Osteoblast (primary cell): Measurements from ENCODE around the gene CDH22. TPM values are rescaled to one million over a fixed set of nuclear protein-coding genes. Genes with fewer than 3 reads are reported as not detected.

Experiments
- DNase-seq: peaks from one replicate; pipeline ENCODE4 v3.0.0; 2011; ENCODE audit warnings: low spot score, mixed read lengths; ENCODE audit not compliant: insufficient read length; ENCODE audit errors: missing footprints
- H2AFZ ChIP-seq: 2 replicates; pipeline ENCODE4 v1.6.0; 2011; ENCODE audit warnings: mild to moderate bottlenecking, low read length
- H3K27ac ChIP-seq: 2 replicates; pipeline ENCODE4 v1.5.1; 2011; ENCODE audit warnings: mild to moderate bottlenecking, low read depth, low read length, moderate library complexity
- H3K27me3 ChIP-seq: 2 replicates; pipeline ENCODE4 v1.6.0; 2012; ENCODE audit warnings: mild to moderate bottlenecking, control low read depth, inconsistent platforms, low read length, moderate library complexity; ENCODE audit not compliant: insufficient read depth
- H3K36me3 ChIP-seq: 2 replicates; pipeline ENCODE4 v1.5.1; 2011; ENCODE audit warnings: mild to moderate bottlenecking, low read length, control low read depth, moderate library complexity; ENCODE audit not compliant: insufficient read depth
- H3K4me1 ChIP-seq: 2 replicates; pipeline ENCODE4 v1.5.1; 2011; ENCODE audit warnings: mild to moderate bottlenecking, low read length, control low read depth, moderate library complexity; ENCODE audit not compliant: insufficient read depth
- H3K4me2 ChIP-seq: 2 replicates; pipeline ENCODE4 v1.6.0; 2011; ENCODE audit warnings: mild to moderate bottlenecking, low read length; ENCODE audit not compliant: insufficient read depth
- H3K4me3 ChIP-seq: fragments of 200-600 bp; sonication (generic); 3 replicates; pipeline ENCODE4 v1.5.1; 2012; ENCODE audit warnings: mild to moderate bottlenecking, low read length, inconsistent platforms; ENCODE audit not compliant: insufficient read depth
- H3K79me2 ChIP-seq: 2 replicates; pipeline ENCODE4 v1.6.0; 2012; ENCODE audit warnings: mild to moderate bottlenecking, low read length, control low read depth, inconsistent platforms; ENCODE audit not compliant: insufficient read depth
- H3K9me3 ChIP-seq: 2 replicates; pipeline ENCODE4 v1.5.1; 2011; ENCODE audit warnings: low read depth, low read length, control low read depth
- H4K20me1 ChIP-seq: 2 replicates; pipeline ENCODE4 v1.6.0; 2012; ENCODE audit warnings: mild to moderate bottlenecking, low read length, control low read depth; ENCODE audit not compliant: insufficient read depth
- CTCF ChIP-seq: IDR thresholded peaks from 2 replicates; pipeline ENCODE4 v1.5.1; 2011; ENCODE audit warnings: mild to moderate bottlenecking, low read depth, low read length, moderate library complexity; ENCODE audit errors: extremely low read depth
- total RNA-seq: library from RNA; depleted of rRNA; stranded (reverse); fragments of >200 nt; gene quantifications from 2 replicates; pipeline ENCODE4 v1.2.3, GENCODE V29; 2012

The CDH22 gene
- total RNA-seq, 1 donor: not detected

- no peaks in the 10 kb centered on the region for H3K36me3 ChIP-seq
- no peak overlapping the region for H2AFZ ChIP-seq
- no peak overlapping the region for H3K4me2 ChIP-seq
- no peaks in the 10 kb centered on the region for H3K4me1 ChIP-seq
- H3K4me3 ChIP-seq: no peak overlapping the region
- no peak for TF ChIP-seq CTCF
- H3K27me3 ChIP-seq: no peaks in the 10 kb centered on the region
- H3K9me3 ChIP-seq: no peaks in the 10 kb centered on the region
- no peak for DNase-seq
- no peak overlapping the region for H3K27ac ChIP-seq
- H4K20me1 ChIP-seq: no peaks in the 10 kb centered on the region
- H3K79me2 ChIP-seq: no peaks in the 10 kb centered on the region
Measured at GRCh38 chr20:46235077-46235476, 73.2 kb downstream of the CDH22 start.

GRCh38 chr20:46233701-46234100, 74.6 kb downstream of the CDH22 start:
- H3K79me2 ChIP-seq: no peaks in the 10 kb centered on the region
- TF ChIP-seq CTCF: no peak
- no peak overlapping the region for H3K4me3 ChIP-seq
- H3K27me3 ChIP-seq: no peaks in the 10 kb centered on the region
- H3K9me3 ChIP-seq: no peaks in the 10 kb centered on the region
- H2AFZ ChIP-seq: no peak overlapping the region
- no peak overlapping the region for H3K27ac ChIP-seq
- no peak for DNase-seq
- no peaks in the 10 kb centered on the region for H3K36me3 ChIP-seq
- H3K4me2 ChIP-seq: no peak overlapping the region
- no peaks in the 10 kb centered on the region for H4K20me1 ChIP-seq
- no peaks in the 10 kb centered on the region for H3K4me1 ChIP-seq

- no peaks in the 10 kb centered on the region for H4K20me1 ChIP-seq
- no peak overlapping the region for H2AFZ ChIP-seq
- no peak overlapping the region for H3K4me2 ChIP-seq
- no peaks in the 10 kb centered on the region for H3K9me3 ChIP-seq
- H3K27me3 ChIP-seq: no peaks in the 10 kb centered on the region
- no peak for TF ChIP-seq CTCF
- no peaks in the 10 kb centered on the region for H3K36me3 ChIP-seq
- no peak overlapping the region for H3K27ac ChIP-seq
- no peak overlapping the region for H3K4me3 ChIP-seq
- no peak for DNase-seq
- H3K4me1 ChIP-seq: no peaks in the 10 kb centered on the region
- no peaks in the 10 kb centered on the region for H3K79me2 ChIP-seq
Measured at GRCh38 chr20:46232539-46232938, 75.8 kb downstream of the CDH22 start.

- no peak for TF ChIP-seq CTCF
- Histone ChIP-seq H3K9me3 (no peaks in the 10 kb centered on the region), H2AFZ (no peak overlapping the region), H3K79me2 (no peaks in the 10 kb centered on the region), H3K4me3 (no peak overlapping the region), H3K27ac (no peak overlapping the region), H3K27me3 (no peaks in the 10 kb centered on the region), H3K4me2 (no peak overlapping the region), H4K20me1 (no peaks in the 10 kb centered on the region), H3K36me3 (no peaks in the 10 kb centered on the region), H3K4me1 (no peaks in the 10 kb centered on the region)
- no peak for DNase-seq
Measured at GRCh38 chr20:46230801-46231282, 77.5 kb downstream of the CDH22 start.
